Ecto neural progenitor cell (in vitro differentiated cells): ENCODE results near the gene MREG.
A peak's percentile ranks its signal among the peaks of the same experiment; 100 is the strongest.
"Not testable (repeated sequence)": the region's sequence is repeated elsewhere in the genome, so short reads cannot be mapped to it uniquely, and the experiment has no call there.

ENCODE experiments used
- DNase-seq: peaks from one replicate; pipeline ENCODE4 v3.0.0-alpha.2; 2018; ENCODE audit warnings: low spot score

The MREG gene

DNA sequence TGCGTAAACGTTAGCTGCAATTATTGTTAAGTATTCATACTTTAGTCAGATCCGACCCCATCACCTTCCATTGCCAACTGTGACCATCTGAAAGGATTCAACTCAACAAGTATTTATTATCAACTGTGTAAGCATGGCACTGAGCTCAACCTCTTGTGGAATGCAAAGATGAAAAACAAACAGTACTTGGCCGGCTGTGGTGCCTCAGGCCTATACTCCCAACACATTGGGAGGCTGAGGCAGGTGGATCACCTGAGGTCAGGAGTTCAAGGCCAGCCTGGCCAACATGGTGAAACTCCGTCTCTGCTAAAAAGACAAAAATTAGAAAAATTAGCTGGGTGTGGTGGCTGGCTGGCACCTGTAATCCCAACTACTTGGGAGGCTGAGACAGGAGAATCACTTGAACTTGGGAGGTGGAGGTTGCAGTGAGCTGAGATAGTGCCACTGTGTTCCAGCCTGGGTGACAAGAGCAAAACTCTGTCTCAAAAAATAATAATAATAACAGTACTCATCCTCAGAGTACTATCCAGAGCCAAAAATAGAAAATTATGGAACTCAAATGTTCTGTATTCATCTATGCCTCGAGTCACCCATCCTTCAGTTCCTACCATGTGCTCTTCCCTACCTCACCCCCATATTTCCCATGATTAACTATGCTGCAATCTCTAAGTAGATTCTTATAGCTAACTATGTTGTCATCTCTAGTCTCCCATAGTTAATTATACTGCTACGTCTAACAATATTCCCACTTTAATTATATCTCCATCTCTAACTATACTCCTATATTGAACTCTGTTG, 8.6 kb upstream of the MREG start:
- no peak for DNase-seq

DNA sequence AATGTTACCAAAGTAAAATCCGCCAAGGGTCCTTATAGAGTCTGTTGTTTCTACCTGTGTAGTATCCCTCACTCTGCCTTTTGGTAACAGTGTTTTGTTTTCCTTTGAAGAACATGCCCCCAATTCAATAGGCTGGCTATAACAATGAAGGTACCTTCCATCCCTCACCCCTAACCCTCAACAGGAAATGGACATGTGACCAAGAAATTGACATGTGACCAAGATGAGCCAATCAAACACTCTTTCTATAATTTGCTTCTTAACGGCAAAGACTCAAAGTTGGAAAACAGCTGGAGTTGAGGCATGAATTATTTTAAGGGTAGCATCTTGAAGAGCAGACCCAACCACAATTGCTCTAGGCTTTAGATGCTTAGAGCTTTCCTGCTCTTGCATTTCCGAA, 5.4 kb upstream of the MREG start:
- no peak for DNase-seq

DNA sequence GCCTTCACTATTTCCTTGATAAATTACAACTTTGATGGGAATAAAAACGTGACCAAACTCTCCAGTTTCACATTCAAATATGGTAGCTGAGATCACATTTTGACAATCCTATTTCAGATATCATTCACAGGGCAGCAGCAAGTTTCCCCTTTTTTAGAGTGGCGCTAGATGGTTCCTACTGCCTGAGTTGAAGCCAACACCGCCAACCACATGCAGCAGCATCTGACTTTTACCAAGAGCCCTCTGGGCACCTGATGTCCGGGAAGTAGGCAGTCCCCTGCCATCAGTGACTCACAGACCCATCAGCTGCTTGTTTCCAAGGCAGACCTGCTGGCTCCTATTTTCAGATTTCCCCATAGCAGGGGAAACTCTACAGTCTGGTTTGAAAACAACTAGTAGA, 4.0 kb upstream of the MREG start:
- DNase-seq, result no peak

DNA sequence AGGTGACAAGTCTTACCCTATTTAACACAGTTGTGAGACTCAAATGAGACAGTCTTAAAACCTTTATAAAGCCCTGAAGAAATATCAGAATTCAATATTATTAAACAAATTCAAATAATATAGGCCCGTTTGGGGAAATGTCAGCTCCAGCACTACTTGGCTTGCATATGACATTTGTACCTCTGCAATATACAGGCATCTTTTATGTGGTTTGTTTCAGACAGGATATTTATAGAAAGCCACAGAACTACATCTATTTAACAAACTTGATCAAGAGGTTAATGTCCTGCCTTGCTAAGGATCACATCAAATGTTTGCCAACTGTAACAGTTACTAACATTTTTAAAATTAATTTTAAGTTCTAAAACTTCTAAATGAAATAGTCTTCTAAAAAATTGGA, 3.2 kb upstream of the MREG start:
- no peak for DNase-seq

DNA sequence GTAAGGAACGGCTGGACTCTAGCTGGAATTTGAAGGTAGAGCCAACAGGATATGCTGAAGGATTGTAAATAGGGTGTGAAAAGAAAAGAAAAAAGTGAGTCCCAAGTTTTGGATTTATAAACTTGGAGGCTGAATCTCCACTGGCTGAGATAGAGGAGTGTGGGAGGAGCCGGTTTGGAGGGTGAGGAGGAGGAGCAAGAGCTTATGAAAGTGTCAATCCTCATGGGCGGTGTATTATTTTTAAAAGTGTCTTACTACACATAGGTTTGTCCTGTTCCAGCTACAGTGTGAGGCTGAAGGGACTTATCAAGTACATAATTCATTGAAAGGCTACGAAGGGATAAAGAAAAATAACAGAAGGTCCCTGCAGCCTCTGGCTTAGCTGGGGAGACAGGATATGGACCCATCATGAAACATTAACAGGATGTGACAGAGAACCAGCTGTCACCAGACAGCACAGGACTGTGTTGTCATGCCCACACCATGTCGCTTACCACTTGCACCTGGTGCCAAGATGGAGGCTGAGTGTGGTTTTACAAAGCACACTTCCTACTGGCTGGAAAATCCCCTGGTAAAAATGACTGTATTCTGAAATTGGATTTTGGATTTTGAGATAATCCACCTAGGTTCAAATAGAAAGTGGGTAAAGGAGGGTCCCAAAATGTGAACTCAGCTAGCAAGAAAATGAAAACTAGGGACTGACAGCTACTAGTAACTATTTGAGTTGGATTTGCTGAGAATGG, 2.5 kb upstream of the MREG start:
- DNase-seq, result no peak

DNA sequence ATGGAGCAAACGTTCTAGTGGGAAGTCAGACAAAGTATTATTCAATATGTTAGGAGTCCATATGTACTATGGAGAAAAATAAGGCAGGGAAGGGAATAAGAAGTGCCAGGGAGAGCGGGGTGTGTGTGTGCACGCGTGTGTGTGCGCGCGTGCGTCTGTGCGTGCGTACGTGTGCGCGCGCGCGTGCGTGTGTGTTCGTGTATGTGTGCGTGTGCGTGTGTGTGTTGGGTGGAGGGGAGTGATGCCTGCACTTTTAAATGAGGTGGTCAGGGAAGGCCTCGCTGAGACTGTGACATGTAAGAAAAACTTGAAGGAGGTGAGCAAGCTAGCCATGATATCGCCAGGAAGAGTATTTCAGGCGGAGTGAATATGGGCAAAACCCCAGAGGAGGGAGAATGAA, 1.6 kb upstream of the MREG start:
- no peak for DNase-seq

DNA sequence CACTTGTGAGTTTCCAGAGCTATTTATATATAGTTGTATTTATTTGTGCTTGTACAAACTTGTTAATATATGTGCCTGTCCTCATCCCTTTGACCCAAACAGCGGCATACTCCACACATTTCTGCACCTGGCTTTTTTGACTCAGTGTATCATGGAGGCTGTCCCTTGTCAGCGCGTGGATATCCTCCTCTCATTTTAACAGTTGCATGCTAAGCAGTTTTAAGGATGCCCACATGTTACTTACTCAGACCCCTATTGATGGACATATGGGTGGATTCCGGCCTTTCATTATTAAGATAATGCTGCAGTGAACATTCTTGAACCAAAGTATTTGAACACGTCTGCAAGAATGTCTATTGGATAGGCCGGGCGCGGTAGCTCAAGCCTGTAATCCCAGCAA, 655 bp upstream of the MREG start:
- DNase-seq, result no peak

DNA sequence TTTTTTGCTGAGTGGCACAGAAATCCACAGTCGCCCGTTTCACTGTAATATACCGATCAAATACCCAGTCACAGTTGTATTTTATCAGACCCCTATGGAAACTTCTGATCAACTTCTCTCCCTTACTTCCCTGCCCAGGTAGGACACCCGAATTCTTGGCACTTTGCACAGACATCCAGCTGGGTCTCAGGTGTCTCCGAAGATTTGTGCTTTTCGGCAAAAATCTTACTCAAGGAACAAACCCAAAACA, 596 bp downstream of the MREG start:
- DNase-seq, result no peak

DNA sequence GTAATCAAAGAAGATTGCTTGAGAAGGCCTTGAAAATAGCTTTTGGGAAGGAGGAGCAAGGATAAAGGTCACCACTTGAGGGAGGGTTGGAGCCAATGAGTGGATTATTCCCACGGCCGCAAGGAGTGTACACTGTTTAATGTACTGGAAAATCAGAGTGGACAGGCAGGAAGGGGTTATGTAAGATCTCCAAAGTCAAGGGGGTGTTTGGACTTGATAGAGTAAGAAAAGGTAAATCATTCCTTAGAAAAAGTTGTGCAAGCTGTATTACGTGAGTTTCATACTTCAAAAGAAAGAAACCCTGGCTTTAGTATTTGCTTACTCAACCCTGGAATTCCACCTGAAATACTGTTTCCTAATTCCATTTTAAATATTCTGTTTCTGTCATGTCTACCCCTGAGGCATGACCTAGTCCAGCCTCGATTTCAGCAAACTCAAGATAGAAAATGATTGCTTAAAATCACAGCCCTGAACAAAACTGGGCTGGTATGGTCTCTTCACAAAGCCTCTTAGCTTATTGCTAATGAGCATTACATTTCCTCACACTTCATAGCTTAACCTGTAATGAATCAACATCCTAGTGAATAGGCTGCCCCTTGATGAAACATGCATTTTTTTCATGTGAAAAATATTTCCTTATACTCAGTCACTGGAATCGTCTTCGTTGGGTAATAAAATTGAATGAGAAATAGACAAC, 1.1 kb downstream of the MREG start:
- DNase-seq, result no peak

DNA sequence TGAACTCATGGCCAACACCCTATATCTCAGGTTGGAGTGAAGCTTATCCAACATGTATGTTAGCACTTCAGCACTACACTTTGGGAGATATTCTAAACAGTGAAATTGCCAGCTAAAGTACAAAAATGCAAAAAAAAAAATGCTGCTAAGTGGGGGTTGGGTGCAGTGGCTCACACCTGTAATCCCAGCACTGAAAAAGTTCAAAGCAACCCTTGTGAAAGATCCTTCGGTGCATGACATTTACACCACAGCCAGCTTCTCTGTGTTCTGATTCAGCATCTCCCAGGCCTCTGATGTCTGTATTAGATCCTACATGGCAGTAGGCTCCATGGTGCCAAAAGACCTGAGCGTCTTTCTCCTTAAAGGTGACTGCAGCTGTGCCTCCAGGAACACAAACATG, 4.1 kb downstream of the MREG start:
- DNase-seq, result not testable (repeated sequence)

DNA sequence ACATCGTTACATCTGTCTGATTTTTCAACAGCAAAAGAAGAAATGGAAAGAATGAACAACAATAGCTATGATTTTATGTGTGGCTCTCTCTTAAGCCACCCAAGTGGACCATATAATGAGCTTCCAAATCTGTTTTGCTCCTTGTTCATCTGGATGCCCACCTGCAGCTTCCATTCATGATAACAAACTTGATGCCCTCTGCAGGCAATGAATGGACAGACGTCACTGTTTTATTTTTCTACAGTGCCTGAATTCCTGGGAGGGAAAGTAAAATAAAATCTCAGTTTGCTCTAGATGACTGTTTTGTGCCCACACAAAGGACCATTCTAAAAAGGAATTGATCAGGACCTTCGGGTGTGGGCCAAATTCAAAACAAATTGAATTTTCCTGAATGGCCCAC, 5.0 kb downstream of the MREG start:
- no peak for DNase-seq

DNA sequence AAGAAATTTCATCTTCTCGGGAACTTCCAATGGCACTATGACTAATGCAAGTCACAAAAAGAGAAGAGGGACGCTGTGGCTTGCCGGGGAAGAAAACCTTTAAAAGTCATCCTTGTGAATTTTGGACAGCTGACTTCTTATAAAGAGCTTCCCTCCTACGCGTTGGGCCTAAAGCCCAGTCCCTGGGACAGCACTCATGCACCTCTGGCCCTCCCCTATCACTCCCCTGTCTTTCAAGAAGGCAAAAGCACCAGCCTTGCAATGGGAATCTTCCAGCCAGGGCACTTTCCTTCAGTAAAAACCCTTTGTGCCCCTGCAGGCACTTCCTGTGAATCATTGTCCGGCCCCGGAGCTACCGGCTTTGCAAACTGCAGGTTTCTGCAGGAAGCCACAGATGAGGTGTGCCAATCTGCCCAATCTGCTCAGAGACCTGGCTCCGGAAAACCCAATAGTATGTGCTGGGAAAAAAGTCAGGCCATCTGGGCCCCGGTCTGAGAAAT, 7.1 kb downstream of the MREG start:
- peak; percentile 52 for DNase-seq

DNA sequence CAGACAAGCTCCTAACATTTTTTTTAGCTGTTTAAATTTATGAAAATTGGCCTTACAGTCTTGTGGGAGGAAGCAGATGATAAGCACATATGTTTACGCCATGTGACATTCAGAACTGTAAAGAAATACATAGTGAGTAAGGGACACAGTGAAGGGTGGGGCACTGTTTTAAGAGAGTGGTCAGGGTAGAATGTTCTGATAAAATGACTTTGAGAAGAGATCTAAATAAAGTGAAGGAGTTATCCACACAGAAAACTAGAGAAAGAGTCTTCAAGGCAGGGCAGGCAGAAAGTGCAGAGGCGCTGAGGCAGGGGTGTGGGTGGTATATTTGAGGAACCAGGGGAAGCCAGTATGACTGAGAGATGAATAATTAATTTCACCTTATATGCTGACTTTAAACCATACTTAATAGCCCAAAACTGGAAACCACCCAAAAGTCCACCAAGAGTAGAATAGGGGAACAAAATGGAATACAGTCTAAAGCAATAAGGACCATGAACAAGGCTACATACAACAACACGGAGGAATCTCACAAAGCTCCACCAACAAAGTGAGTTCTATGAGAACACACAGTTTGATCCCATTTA, 8.6 kb downstream of the MREG start:
- DNase-seq, result no peak

DNA sequence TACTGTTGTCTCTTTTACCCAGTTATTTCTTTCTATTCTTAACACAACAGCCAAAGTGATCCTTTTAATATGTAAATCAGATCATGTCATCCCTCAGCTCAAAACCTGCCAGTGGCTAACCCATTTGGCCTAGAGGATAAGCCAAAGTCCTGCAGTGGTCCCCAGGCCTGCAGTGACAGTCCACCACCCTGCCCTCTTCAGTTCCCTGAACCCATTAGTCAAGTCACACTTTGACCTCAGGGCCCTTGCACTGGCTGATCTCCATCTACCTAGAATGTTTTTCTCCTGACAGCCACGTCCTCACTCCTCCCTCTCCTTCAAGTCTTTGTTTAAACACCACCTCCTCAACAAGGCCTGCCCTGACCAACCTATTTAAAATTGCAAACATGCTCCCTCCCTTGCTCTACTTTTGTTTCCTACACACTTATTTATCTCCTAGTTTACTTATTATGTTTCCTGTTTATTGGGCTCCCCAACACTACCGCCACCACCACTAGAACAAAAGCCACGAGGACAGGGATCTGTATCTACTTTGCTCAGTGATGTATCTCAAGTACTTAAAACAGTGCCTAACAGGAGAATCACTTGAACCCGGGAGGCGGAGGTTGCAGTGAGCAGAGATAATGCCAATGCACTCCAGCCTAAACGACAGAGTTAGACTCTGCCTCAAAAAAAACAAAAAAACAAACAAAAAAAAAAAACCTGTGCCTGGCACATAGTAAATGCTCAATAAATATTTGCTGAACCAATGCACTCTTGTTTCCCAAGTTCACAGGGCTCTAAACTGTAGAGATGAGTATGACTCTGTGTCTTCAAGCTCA, 9.3 kb downstream of the MREG start:
- no peak for DNase-seq

DNA sequence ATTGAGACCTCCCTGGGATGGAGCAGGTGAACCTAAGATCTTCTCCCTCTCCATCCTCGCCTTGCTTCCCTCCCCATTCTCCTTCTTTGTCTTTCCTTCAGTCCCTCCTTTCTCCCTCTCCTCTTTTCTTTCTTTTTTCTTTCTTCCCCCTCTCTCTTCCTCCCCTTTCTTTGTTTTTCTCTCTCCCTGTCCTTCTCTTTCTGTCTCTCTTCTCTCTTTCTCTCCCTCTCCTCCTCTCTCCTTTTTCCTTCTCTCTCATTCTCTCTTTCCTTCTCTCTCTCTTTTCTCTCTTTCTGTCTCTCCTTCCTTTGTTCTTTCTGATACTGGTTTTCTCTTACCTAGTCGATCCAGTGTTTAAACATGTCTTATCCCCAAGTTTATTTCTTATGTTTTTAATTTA, 10.7 kb downstream of the MREG start:
- no peak for DNase-seq

DNA sequence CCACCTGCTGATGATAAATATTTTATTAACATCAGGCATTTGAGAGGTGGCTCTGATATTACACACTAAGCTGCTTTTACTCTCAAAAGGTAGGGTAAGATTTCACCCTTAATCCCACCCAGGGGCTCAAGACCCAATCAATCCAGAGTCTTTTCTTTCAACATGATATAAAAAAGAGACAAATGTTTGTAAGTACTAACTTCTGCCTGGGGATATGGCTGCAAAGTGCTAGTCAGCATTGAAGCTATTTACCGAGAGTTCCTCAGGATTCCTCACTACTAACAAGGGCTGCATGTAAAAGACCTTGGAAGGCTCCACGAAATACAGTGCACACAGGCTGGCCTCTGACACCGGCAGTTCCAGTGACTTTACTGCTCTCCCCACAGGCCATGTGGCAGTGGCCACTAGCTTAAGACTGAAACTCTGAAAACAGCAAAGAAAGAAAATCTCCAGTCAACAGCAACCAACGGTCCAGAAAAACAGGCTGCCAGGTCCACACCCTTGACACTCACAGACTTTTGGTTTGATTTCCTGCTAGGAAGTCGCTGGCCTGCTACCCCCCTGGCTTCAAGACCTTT, 11.2 kb downstream of the MREG start:
- no peak for DNase-seq

DNA sequence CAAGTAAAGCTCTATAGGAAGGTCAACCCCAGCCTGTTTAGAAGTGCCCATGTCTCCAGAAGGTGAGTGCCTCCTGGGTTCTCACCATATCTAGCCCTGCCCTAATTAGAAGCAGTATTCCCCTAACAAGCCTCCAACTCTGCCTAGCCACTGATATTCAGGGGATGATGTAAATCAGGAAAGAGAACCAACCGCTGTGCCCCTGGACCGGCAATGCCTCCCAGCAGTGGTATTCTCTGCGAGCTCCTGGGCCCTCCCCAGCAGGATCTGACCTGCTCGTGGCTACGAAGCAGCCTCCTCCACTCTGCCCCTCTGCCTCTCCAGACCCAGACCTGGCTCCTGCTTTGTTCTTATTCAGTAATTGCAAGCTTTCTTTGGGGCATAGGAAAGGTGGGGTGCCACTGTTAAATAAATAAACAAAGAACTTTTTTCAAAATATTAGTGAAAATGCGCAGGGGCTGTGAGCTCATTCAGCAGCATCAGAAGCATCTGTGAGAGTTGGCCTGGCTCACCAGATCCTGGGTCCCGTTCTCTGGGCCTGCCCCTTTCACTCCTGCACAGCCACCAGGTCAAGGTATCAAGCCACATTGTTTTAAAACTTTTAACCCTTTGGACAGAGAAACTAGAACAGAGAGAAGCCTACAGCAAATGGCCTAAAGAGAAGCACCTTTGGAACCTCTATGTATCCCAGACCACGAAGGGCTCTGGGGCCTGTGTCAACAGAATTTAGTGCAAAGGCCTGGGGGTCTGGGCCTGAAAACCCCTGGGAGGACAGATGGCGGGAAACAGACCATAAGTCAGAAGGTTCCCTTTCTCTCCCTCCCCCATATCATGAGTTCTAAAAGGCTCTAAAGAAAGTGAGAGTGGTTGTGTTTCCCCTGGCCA, 11.9 kb downstream of the MREG start:
- DNase-seq, result no peak

DNA sequence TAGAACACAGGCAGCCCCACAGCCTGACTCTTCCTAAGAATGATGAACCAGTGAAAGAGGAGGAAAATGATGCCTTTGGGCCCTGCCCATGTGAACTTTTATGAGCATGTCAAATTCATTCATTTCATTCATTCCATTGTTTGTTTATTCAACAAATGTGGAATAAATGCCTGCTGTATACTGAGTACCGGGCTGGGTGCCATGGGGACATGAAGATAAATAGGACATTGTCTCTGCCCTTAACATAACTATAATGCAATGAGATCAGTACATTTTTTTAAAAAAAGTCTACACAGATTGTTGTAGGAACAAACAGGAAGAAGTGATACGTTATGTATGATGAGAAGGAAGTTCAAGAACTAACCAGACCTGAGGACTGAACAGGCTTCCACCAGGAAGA, 14.7 kb downstream of the MREG start:
- no peak for DNase-seq

DNA sequence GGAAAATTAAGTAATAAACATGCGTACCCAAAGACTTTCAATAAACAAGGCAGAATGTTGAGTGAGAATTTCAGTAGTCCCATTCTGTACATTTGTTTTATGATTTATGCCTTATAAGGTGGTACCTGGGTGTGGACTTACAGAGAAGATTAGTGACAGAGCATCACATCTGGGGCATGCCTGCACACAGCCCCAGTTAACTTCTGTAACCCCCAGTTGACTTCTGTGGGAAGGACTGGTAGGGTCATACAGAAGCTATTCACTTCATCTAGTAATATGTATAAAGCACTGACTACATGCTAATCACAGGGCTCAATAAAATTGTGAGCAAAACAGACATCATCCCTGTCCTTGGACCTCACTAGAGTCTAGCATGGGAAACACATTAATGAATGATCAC, 16.1 kb downstream of the MREG start:
- DNase-seq, result no peak

DNA sequence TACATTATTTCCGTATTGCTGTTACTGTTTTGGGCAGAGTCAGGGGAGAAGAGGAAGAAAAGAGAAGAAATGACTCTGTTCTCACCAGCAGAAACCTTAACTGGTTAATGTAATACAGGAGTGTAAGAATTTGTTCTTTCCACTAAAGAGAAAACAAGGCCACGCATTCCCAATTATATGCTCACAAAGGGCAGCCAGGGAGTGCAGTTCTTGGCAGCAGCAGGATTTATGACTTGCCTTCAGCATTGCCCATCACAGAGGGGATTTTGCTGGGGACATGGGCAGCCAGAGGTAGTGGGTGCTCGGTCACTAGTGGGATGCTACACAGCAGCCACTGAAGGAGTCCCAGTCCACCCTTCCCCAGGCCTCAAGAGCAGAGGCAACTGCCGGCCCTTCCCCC, 18.4 kb downstream of the MREG start:
- DNase-seq, result no peak
